Esophagus muscularis mucosa (tissue), 4 donors: ENCODE results near the gene AK8.

Source experiments
- EP300 ChIP-seq: sonication (generic); formaldehyde crosslinking; IDR thresholded peaks from one replicate; pipeline ENCODE4 v1.6.1; 2017; ENCODE audit warnings: antibody characterized with exemption
- POLR2A ChIP-seq: fragments of 450-650 bp; IDR thresholded peaks from one replicate; pipeline ENCODE4 v1.6.1; 2017; ENCODE audit warnings: antibody characterized with exemption, moderate library complexity, mild to moderate bottlenecking, low read depth
- TF ChIP-seq, protein P1 (sequence below), 3 experiments: fragments of 200-600 bp in 2 of 3; fragments of 450-650 bp in 1 of 3; sonication (generic) in 2 of 3; IDR thresholded peaks; one replicate each; pipeline ENCODE4 v1.5.1; 2017 to 2019; ENCODE audit warnings: antibody characterized with exemption in 3 of 3, mild to moderate bottlenecking in 2 of 3, moderate library complexity in 1 of 3

DNA sequence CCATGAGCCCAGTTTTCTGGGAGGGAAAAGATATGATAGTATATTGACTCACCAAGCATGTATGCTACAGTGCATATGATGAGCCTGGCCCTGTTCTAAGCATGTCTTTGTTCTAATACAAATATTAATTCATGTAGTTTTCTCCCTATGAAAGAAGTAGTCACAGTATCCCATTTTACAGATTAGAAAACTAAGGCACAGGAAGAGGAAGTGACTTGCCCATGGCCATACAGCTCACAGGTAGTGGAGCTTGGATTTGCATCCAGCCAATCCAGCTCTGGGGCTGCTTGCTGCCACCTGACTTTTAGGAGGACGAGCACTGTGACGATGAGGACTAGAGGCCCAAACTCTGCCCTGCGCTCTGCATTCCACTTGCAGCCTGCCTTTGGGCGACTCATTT lies 76.4 kb downstream of the AK8 start:
- TF ChIP-seq, protein P1, sequence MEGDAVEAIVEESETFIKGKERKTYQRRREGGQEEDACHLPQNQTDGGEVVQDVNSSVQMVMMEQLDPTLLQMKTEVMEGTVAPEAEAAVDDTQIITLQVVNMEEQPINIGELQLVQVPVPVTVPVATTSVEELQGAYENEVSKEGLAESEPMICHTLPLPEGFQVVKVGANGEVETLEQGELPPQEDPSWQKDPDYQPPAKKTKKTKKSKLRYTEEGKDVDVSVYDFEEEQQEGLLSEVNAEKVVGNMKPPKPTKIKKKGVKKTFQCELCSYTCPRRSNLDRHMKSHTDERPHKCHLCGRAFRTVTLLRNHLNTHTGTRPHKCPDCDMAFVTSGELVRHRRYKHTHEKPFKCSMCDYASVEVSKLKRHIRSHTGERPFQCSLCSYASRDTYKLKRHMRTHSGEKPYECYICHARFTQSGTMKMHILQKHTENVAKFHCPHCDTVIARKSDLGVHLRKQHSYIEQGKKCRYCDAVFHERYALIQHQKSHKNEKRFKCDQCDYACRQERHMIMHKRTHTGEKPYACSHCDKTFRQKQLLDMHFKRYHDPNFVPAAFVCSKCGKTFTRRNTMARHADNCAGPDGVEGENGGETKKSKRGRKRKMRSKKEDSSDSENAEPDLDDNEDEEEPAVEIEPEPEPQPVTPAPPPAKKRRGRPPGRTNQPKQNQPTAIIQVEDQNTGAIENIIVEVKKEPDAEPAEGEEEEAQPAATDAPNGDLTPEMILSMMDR (IDR thresholded peaks at IDR 0.05): no peak
- TF ChIP-seq POLR2A (no peak), EP300 (no peak)
